ENCODE data around the gene GPC5. TPM values are rescaled to one million over a fixed set of nuclear protein-coding genes. Genes with fewer than 3 reads are reported as not detected.

GPC5 gene
- polyA plus RNA-seq, 2 donors: not detected

- Histone ChIP-seq H3K4me3 (ENCODE audit: low read depth in 1 of 2, low read length in 2 of 2) (no peak overlapping the region), H3K4me1 (ENCODE audit: control insufficient read depth in 2 of 2, insufficient read depth in 2 of 2, low read length in 1 of 2) (no peaks in the 10 kb centered on the region), H3K27ac (ENCODE audit: low read depth in 2 of 2, low read length in 1 of 2) (no peak overlapping the region), H3K36me3 (ENCODE audit: control insufficient read depth in 2 of 2, insufficient read depth in 2 of 2, low read length in 1 of 2) (no peaks in the 10 kb centered on the region), H3K27me3 (ENCODE audit: control insufficient read depth in 1 of 2, insufficient read depth in 2 of 2, low read length in 2 of 2) (no peaks in the 10 kb centered on the region), H3K9me3 (ENCODE audit: control insufficient read depth in 2 of 2, insufficient read depth in 1 of 2, low read depth in 1 of 2, low read length in 1 of 2) (no peaks in the 10 kb centered on the region)
- WGBS, 2 donors: 47 to 81% methylated on average over 2 of the region's 2 CpGs
These were observed 245.0 kb downstream of the GPC5 start for GRCh38 chr13:91643394-91643793.

DNA sequence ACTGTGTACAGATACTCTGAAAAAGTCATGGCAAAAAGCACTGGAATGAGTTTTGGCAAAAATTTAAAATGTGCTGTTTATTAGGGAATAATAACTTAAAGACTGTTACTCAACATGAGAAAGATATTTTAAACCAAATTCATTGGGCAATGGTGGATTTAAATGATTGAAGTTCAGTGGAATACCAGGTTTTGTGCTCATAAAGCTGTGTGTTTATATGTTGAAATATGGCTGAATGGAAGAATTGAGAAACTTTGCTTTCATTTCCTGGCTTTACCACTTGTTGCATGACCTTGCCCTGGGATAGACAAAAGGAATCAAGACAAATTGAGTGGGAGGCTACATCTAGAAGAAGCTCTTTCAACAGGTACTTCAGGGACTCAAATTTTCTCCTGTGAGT lies 246.4 kb downstream of the GPC5 start:
- no peaks in the 10 kb centered on the region for H3K36me3 ChIP-seq (ENCODE audit: control insufficient read depth in 2 of 2, insufficient read depth in 2 of 2, low read length in 1 of 2)
- no peaks in the 10 kb centered on the region for H3K4me1 ChIP-seq (ENCODE audit: control insufficient read depth in 2 of 2, insufficient read depth in 2 of 2, low read length in 1 of 2)
- no peaks in the 10 kb centered on the region for H3K27me3 ChIP-seq (ENCODE audit: control insufficient read depth in 1 of 2, insufficient read depth in 2 of 2, low read length in 2 of 2)
- no peaks in the 10 kb centered on the region for H3K9me3 ChIP-seq (ENCODE audit: control insufficient read depth in 2 of 2, insufficient read depth in 1 of 2, low read depth in 1 of 2, low read length in 1 of 2)
- no peak overlapping the region for H3K27ac ChIP-seq (ENCODE audit: low read depth in 2 of 2, low read length in 1 of 2)
- H3K4me3 ChIP-seq (ENCODE audit: low read depth in 1 of 2, low read length in 2 of 2): no peak overlapping the region

- WGBS, 2 donors: 33 to 35% methylated on average over 3 of the region's 3 CpGs
- Histone ChIP-seq H3K27me3 (ENCODE audit: control insufficient read depth in 1 of 2, insufficient read depth in 2 of 2, low read length in 2 of 2) (no peaks in the 10 kb centered on the region), H3K4me1 (ENCODE audit: control insufficient read depth in 2 of 2, insufficient read depth in 2 of 2, low read length in 1 of 2) (no peaks in the 10 kb centered on the region), H3K36me3 (ENCODE audit: control insufficient read depth in 2 of 2, insufficient read depth in 2 of 2, low read length in 1 of 2) (no peaks in the 10 kb centered on the region), H3K4me3 (ENCODE audit: low read depth in 1 of 2, low read length in 2 of 2) (no peak overlapping the region), H3K27ac (ENCODE audit: low read depth in 2 of 2, low read length in 1 of 2) (no peak overlapping the region), H3K9me3 (ENCODE audit: control insufficient read depth in 2 of 2, insufficient read depth in 1 of 2, low read depth in 1 of 2, low read length in 1 of 2) (no peaks in the 10 kb centered on the region)
These were observed 249.1 kb downstream of the GPC5 start for GRCh38 chr13:91647361-91647990.

DNA sequence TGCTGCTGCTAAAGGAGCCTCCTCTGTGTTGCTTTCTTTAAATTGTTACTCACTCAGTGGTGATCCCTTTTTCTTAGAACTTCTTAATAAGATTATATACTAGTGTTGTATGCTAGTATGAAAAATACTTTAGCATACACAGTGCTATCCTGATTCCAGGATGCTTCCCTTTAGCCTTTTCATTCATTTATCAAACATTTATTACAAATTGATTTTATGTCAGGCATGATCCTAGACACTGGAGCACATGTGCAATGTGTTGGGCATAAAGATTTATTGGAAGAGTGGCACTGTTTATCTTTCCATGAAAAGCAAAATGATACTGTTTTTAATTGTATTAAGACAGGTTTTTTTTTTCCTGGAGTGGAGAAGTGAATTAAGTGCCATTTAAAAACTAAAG lies 249.6 kb downstream of the GPC5 start:
- H3K4me3 ChIP-seq (ENCODE audit: low read depth in 1 of 2, low read length in 2 of 2): no peak overlapping the region
- no peaks in the 10 kb centered on the region for H3K9me3 ChIP-seq (ENCODE audit: control insufficient read depth in 2 of 2, insufficient read depth in 1 of 2, low read depth in 1 of 2, low read length in 1 of 2)
- no peaks in the 10 kb centered on the region for H3K27me3 ChIP-seq (ENCODE audit: control insufficient read depth in 1 of 2, insufficient read depth in 2 of 2, low read length in 2 of 2)
- no peaks in the 10 kb centered on the region for H3K4me1 ChIP-seq (ENCODE audit: control insufficient read depth in 2 of 2, insufficient read depth in 2 of 2, low read length in 1 of 2)
- H3K36me3 ChIP-seq (ENCODE audit: control insufficient read depth in 2 of 2, insufficient read depth in 2 of 2, low read length in 1 of 2): no peaks in the 10 kb centered on the region
- no peak overlapping the region for H3K27ac ChIP-seq (ENCODE audit: low read depth in 2 of 2, low read length in 1 of 2)

DNA sequence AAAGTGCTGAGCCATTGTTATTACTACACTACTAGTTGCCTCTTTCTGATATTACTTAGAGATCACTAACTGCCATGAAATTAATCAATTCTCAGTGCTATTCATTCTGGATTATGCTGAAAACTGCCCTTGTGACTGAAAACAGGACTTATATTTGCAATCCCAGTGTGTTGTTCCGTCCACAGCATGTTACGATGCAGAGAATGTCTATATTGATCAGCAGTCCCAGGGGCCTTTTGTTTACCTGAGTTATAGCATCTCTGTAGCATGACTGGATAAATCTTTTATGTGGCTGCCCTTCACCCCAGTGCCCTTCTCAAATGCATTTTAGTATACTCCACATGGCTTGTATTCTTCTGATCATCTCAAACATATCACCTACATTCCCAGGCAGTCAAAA lies 251.0 kb downstream of the GPC5 start:
- no peaks in the 10 kb centered on the region for H3K4me1 ChIP-seq (ENCODE audit: control insufficient read depth in 2 of 2, insufficient read depth in 2 of 2, low read length in 1 of 2)
- H3K36me3 ChIP-seq (ENCODE audit: control insufficient read depth in 2 of 2, insufficient read depth in 2 of 2, low read length in 1 of 2): no peaks in the 10 kb centered on the region
- no peaks in the 10 kb centered on the region for H3K9me3 ChIP-seq (ENCODE audit: control insufficient read depth in 2 of 2, insufficient read depth in 1 of 2, low read depth in 1 of 2, low read length in 1 of 2)
- WGBS, 2 donors: 90 to 93% methylated on average over 2 of the region's 2 CpGs
- H3K4me3 ChIP-seq (ENCODE audit: low read depth in 1 of 2, low read length in 2 of 2): no peak overlapping the region
- no peak overlapping the region for H3K27ac ChIP-seq (ENCODE audit: low read depth in 2 of 2, low read length in 1 of 2)
- H3K27me3 ChIP-seq (ENCODE audit: control insufficient read depth in 1 of 2, insufficient read depth in 2 of 2, low read length in 2 of 2): no peaks in the 10 kb centered on the region

- Histone ChIP-seq H3K9me3 (ENCODE audit: control insufficient read depth in 2 of 2, insufficient read depth in 1 of 2, low read depth in 1 of 2, low read length in 1 of 2) (no peaks in the 10 kb centered on the region), H3K4me3 (ENCODE audit: low read depth in 1 of 2, low read length in 2 of 2) (no peak overlapping the region), H3K4me1 (ENCODE audit: control insufficient read depth in 2 of 2, insufficient read depth in 2 of 2, low read length in 1 of 2) (no peaks in the 10 kb centered on the region), H3K27ac (ENCODE audit: low read depth in 2 of 2, low read length in 1 of 2) (no peak overlapping the region), H3K36me3 (ENCODE audit: control insufficient read depth in 2 of 2, insufficient read depth in 2 of 2, low read length in 1 of 2) (no peaks in the 10 kb centered on the region), H3K27me3 (ENCODE audit: control insufficient read depth in 1 of 2, insufficient read depth in 2 of 2, low read length in 2 of 2) (no peaks in the 10 kb centered on the region)
- WGBS, 2 donors: 50 to 51% methylated on average over 10 of the region's 10 CpGs
These were observed 254.2 kb downstream of the GPC5 start for GRCh38 chr13:91652404-91653301.

DNA sequence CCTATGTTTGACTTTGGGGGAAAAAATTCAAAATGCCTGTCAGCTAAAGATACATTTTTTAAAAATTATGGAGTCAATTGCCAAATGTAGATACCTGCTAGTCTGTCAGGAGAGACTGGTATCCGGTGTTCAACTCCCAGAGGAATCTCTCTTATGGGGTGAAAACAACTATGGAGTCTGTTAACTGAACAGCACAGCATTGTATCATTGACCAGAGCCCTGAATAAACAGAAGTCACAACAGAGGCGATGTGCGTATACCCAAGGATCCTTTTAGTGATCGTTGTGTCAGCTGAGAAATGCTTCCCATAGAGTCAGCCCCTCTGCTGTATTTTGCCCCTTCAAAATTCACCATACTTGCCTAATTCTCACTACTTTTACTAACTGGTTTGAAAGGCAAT lies 257.3 kb downstream of the GPC5 start:
- whole genome bisulfite sequencing, 2 donors: 89 to 91% methylated on average over 4 of the region's 4 CpGs
- Histone ChIP-seq H3K4me3 (ENCODE audit: low read depth in 1 of 2, low read length in 2 of 2) (no peak overlapping the region), H3K4me1 (ENCODE audit: control insufficient read depth in 2 of 2, insufficient read depth in 2 of 2, low read length in 1 of 2) (no peaks in the 10 kb centered on the region), H3K27ac (ENCODE audit: low read depth in 2 of 2, low read length in 1 of 2) (no peak overlapping the region), H3K36me3 (ENCODE audit: control insufficient read depth in 2 of 2, insufficient read depth in 2 of 2, low read length in 1 of 2) (no peaks in the 10 kb centered on the region), H3K27me3 (ENCODE audit: control insufficient read depth in 1 of 2, insufficient read depth in 2 of 2, low read length in 2 of 2) (no peaks in the 10 kb centered on the region), H3K9me3 (ENCODE audit: control insufficient read depth in 2 of 2, insufficient read depth in 1 of 2, low read depth in 1 of 2, low read length in 1 of 2) (no peaks in the 10 kb centered on the region)

DNA sequence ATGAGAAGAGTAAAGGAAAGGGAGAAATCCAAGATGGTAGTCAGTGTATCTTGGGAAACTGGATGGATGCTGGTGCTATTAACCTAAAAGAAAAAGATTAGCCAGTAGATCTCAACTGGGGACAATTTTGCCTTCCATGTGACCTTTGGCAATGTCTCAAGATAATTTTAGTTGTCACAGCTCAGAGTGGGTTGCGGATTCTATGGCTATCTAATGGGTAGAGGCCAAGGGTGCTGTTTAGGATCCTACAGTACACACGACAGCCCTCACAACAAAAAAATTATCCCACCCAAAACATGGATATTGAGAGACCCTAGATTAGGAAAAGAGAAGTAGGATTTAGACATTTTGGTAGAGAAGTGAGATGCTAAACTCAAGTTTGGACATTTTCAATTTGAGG lies 258.9 kb downstream of the GPC5 start:
- no peaks in the 10 kb centered on the region for H3K9me3 ChIP-seq (ENCODE audit: control insufficient read depth in 2 of 2, insufficient read depth in 1 of 2, low read depth in 1 of 2, low read length in 1 of 2)
- H3K36me3 ChIP-seq (ENCODE audit: control insufficient read depth in 2 of 2, insufficient read depth in 2 of 2, low read length in 1 of 2): no peaks in the 10 kb centered on the region
- WGBS, 2 donors: 77 to 79% methylated on average over 2 of the region's 2 CpGs
- H3K27ac ChIP-seq (ENCODE audit: low read depth in 2 of 2, low read length in 1 of 2): no peak overlapping the region
- H3K4me3 ChIP-seq (ENCODE audit: low read depth in 1 of 2, low read length in 2 of 2): no peak overlapping the region
- H3K27me3 ChIP-seq (ENCODE audit: control insufficient read depth in 1 of 2, insufficient read depth in 2 of 2, low read length in 2 of 2): no peaks in the 10 kb centered on the region
- no peaks in the 10 kb centered on the region for H3K4me1 ChIP-seq (ENCODE audit: control insufficient read depth in 2 of 2, insufficient read depth in 2 of 2, low read length in 1 of 2)

DNA sequence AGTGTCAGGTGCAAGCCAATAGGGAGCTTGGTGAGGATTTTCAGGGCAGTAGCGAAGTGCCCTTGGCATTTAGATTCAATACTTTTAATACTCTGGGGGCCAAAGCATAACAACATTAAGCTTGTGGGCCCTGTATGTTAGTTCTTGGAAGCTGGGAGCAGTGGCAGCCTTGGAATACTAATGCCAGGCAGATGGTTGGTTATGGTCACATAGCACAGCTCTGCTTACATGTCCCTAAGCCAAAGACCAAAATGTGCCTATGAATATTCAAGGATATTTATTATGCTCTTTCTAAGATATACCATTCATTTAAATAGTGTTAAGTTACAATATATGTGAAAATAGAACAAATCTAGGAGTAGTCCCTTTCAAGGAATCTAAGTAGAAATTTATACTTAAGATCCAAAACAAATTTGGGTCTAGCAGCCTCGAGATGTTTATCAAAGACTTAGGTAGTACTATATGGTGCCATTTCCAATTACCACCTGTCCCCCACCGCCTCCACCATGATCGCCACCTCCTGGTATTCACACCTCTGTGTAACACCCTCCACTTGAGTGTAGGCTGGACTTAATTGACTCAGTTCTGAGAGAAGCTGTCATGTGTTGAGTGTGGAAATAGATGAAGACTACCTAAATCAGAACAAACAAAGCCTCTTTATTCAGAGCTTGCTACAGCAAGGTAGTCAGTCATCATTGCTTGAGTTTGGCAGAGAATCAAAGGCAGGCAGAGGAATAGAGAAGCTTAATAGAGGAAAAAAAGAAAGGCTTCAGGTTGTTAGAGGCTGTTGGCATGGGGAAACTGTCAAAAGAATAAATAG lies 261.0 kb downstream of the GPC5 start:
- no peak overlapping the region for H3K4me3 ChIP-seq (ENCODE audit: low read depth in 1 of 2, low read length in 2 of 2)
- WGBS, 2 donors: 56 to 64% methylated on average over 4 of the region's 4 CpGs
- no peaks in the 10 kb centered on the region for H3K4me1 ChIP-seq (ENCODE audit: control insufficient read depth in 2 of 2, insufficient read depth in 2 of 2, low read length in 1 of 2)
- H3K9me3 ChIP-seq (ENCODE audit: control insufficient read depth in 2 of 2, insufficient read depth in 1 of 2, low read depth in 1 of 2, low read length in 1 of 2): no peaks in the 10 kb centered on the region
- no peaks in the 10 kb centered on the region for H3K27me3 ChIP-seq (ENCODE audit: control insufficient read depth in 1 of 2, insufficient read depth in 2 of 2, low read length in 2 of 2)
- no peaks in the 10 kb centered on the region for H3K36me3 ChIP-seq (ENCODE audit: control insufficient read depth in 2 of 2, insufficient read depth in 2 of 2, low read length in 1 of 2)
- H3K27ac ChIP-seq (ENCODE audit: low read depth in 2 of 2, low read length in 1 of 2): no peak overlapping the region

Data from esophagus (tissue), 2 donors.